Spinal cord (tissue), 10 donors: ENCODE results near the gene CYTH4. TPM values are rescaled to one million over a fixed set of nuclear protein-coding genes. Genes with fewer than 3 reads are reported as not detected.

Experiments used
- DNase-seq, 6 donors: peaks; one replicate each; pipeline versions ENCODE4 v3.0.0 to v3.0.0-alpha.2; 2013 to 2015; ENCODE audit warnings: low spot score in 6 of 6, low read depth in 4 of 6
- H3K27ac ChIP-seq: one replicate; pipeline ENCODE4 v1.5.1; 2013; ENCODE audit warnings: low read depth, low read length, control low read depth
- H3K27me3 ChIP-seq: one replicate; pipeline ENCODE4 v1.6.1; 2013; ENCODE audit warnings: low read length; ENCODE audit not compliant: control insufficient read depth, insufficient read depth
- H3K36me3 ChIP-seq: one replicate; pipeline ENCODE4 v1.6.1; 2013; ENCODE audit warnings: low read length; ENCODE audit not compliant: control insufficient read depth, insufficient read depth
- H3K4me1 ChIP-seq: one replicate; pipeline ENCODE4 v1.6.1; 2013; ENCODE audit warnings: low read length; ENCODE audit not compliant: control insufficient read depth, insufficient read depth
- H3K4me3 ChIP-seq: one replicate; pipeline ENCODE4 v1.5.1; 2013; ENCODE audit warnings: low read depth, low read length, control low read depth
- H3K9me3 ChIP-seq: one replicate; pipeline ENCODE4 v1.6.1; 2013; ENCODE audit warnings: low read length; ENCODE audit not compliant: control insufficient read depth, insufficient read depth
- WGBS: methylation state at CpG from one replicate; pipeline ENCODE4 v1.1.5; 2013; ENCODE audit warnings: missing lambda C conversion rate; ENCODE audit not compliant: insufficient coverage; 5-methylcytosine and 5-hydroxymethylcytosine counted together
- polyA plus RNA-seq, 2 donors: library from polyadenylated mRNA; unstranded; fragments of 120-200 nt; gene quantifications; one replicate each; pipeline ENCODE4 v1.2.1, GENCODE V29; 2013; ENCODE audit not compliant: insufficient read length in 2 of 2
- total RNA-seq, 2 donors: library from RNA; depleted of rRNA in 1 of 2; stranded (reverse); fragments of 120-200 nt in 1 of 2; fragments of >200 nt in 1 of 2; gene quantifications; one replicate each; pipeline versions ENCODE4 v1.2.3 to v1.2.4, GENCODE V29; 2013 to 2014
- donor health status: healthy.

CYTH4 gene
- total and polyA plus RNA-seq, 4 donors, result 5.8 to 9.4 (median 7.9) TPM

DNA sequence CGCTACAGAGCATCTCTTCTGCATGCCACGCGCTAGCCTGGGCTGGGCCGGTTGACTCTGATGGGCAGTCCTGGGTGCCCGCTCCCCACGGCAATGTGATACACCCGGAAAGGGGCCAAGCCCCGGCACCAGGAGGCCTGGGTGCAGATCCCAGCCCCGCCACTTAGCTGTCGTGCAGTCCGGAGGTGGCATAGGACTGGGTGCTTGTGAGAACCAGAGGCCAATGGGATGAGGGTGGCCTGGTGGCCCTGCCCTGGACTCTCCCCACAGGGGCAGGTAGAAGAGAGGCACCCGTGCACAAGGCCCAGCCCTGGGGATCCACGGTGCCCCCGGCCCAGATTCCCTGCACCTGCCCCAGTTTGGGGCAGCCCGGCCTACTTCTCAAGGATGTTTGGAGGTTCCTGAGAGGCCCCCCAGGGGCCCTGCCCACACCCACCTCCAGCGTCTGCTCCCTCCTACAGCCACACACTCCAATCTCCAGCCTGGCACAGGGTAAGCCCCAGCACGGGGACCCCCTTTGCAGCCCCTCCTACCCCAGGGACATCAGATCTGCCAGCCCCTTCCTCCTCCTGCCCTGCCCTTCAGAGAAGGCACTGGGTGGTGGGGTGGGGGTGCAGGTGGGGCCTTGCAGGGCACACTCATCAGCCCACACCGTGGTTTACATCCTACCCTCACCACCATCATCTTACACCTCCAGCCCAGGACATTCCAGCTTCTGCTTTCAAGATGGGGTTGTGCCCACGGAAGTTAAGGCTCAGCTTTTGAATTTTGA lies 66.9 kb downstream of the CYTH4 start:
- H3K9me3 ChIP-seq, result no peaks in the 10 kb centered on the region
- H3K4me1 ChIP-seq, result peaks cover 21% of the 10 kb centered on the region
- no peaks in the 10 kb centered on the region for H3K36me3 ChIP-seq
- H3K27me3 ChIP-seq, result no peaks in the 10 kb centered on the region
- DNase-seq, result no peak
- no peak overlapping the region for H3K4me3 ChIP-seq
- H3K27ac ChIP-seq, result no peak overlapping the region
- 94% methylated on average over 16 of the region's 19 CpGs for WGBS

DNA sequence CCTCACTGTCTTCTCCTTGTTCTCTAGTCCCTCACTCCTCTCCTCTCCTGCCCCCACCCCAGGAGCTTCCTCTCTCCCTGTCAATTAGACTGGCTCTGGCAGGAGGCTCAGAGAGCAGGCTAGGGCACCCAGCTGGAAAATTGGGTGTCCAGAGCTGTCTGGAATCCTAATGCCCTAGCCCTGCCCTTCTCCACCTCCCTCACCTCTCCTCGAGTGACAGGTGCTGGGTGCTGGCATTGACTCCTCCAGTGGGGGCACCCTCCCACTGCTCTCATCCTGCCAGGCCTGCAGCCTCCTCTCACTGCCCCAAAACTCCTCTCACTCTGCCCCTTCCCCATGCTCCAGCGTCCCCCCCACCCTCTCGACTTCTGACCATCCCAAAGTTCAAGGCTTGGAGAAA lies 68.9 kb downstream of the CYTH4 start:
- 42% methylated on average over 2 of the region's 3 CpGs for WGBS
- Histone ChIP-seq H3K4me1 (peaks cover 12% of the 10 kb centered on the region), H3K27me3 (no peaks in the 10 kb centered on the region), H3K36me3 (peaks cover 2% of the 10 kb centered on the region), H3K27ac (no peak overlapping the region), H3K4me3 (no peak overlapping the region), H3K9me3 (no peaks in the 10 kb centered on the region)
- DNase-seq, result no peak

DNA sequence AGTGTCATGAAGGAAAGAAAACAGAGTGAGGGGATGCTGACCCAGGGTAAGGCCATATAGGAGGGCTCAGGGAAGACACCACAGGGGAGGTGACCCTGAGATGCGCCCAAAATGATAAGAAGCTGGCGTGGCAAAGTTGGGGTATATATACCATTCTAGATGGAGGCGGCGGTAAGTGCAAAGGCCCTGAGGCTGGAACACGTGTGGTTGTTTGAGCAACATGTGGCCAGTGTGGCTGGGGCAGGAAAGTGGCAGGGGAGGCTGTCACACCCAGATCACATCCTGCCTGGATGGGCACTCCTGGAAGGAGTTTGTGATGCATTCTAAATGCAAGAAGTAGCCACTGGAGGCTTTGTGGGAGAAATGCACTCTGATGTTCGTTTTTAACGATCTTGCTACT lies 70.2 kb downstream of the CYTH4 start:
- H3K4me1 ChIP-seq, result peaks cover 9% of the 10 kb centered on the region
- no peak overlapping the region for H3K4me3 ChIP-seq
- H3K36me3 ChIP-seq, result peaks cover 2% of the 10 kb centered on the region
- no peaks in the 10 kb centered on the region for H3K27me3 ChIP-seq
- no peak for DNase-seq
- H3K27ac ChIP-seq, result no peak overlapping the region
- WGBS, result 87% methylated on average over 7 of the region's 7 CpGs
- H3K9me3 ChIP-seq, result no peaks in the 10 kb centered on the region

DNA sequence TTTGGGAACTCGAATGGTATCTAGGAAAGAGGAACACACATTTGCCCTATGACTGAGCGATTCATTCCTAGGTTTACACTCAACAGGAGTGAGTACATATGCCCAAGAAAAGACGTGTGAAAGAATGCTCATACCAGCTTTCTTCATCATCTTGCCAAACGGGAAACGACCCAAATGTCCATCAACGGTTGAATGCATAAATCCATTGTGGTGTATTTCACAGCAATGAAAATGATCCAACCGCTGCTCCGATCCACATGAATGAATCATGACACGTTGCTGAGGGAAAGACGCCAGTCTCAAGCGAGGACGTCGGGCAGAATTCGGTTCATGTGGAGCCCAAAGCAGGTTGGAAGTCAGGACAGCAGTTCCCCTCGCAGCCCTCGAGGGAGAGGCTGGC lies 71.5 kb downstream of the CYTH4 start:
- Histone ChIP-seq H3K4me3 (no peak overlapping the region), H3K9me3 (no peaks in the 10 kb centered on the region), H3K4me1 (peaks cover 9% of the 10 kb centered on the region), H3K27me3 (no peaks in the 10 kb centered on the region), H3K36me3 (peaks cover 6% of the 10 kb centered on the region), H3K27ac (no peak overlapping the region)
- 67% methylated on average over 16 of the region's 16 CpGs for WGBS
- DNase-seq, result peak in 2 of 6 donors; percentile 67 to 92

DNA sequence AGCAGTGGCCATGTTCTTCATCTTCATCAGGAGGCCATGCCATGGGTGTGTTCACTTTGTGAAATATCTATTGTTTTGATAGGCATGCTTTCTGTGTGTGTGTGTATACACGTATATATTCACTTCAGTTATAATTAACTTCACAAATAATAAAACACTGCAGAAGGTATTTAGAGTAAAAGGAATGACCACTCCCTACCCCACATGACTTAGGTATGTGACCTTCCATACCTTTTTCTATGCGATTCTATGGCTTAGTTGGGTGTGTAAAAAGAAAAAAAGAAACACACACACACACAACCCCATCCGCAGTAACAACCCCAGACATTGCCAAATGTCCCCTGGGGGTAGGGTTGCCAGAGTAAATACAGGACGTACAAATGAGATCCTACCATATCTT lies 72.0 kb downstream of the CYTH4 start:
- no CpG with 5 or more reads among the region's 4 CpGs for WGBS
- H3K4me3 ChIP-seq, result no peak overlapping the region
- no peaks in the 10 kb centered on the region for H3K27me3 ChIP-seq
- no peak overlapping the region for H3K27ac ChIP-seq
- peaks cover 6% of the 10 kb centered on the region for H3K36me3 ChIP-seq
- no peak for DNase-seq
- peaks cover 9% of the 10 kb centered on the region for H3K4me1 ChIP-seq
- H3K9me3 ChIP-seq, result no peaks in the 10 kb centered on the region

DNA sequence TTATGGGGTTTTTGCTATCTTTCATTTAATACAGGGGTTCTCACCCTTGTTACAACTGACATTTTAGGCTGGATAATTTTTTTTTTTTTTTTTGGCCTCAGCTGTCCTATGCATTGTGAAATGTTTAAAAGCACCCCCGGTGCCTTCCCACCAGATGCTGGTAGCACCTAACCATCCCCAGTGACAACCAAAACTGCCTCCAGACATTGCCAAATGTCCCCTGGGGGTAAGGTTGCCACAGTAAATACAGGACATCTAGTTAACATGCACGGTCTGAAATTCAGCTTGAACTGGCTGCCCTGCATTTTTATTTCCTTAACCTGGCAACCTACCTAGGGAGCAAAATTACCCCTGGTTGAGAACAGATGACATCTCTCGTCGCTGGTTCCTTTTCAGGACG lies 72.4 kb downstream of the CYTH4 start:
- 49% methylated on average over 4 of the region's 5 CpGs for WGBS
- no peaks in the 10 kb centered on the region for H3K27me3 ChIP-seq
- peaks cover 9% of the 10 kb centered on the region for H3K4me1 ChIP-seq
- H3K27ac ChIP-seq, result no peak overlapping the region
- peaks cover 6% of the 10 kb centered on the region for H3K36me3 ChIP-seq
- no peak overlapping the region for H3K4me3 ChIP-seq
- H3K9me3 ChIP-seq, result no peaks in the 10 kb centered on the region
- DNase-seq, result no peak

DNA sequence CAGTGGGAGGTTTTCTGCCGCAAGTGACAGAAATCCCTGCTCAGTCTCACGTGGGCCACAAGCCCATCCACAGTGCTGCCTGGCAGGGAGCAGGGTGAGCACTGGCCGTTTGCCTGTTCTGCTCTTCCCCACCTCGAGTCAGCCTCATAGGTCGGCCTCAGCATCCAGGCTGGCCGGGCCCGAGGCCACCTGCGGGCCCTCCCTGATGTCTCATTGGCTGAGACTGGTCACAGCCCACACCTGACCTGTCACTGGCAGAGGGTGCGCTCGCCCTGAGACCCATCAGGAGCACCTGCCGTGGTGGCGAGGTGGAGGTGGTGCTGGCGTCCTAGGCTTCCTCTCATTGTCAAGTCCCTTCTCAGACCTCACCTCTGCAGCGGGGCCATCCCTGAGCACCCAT lies 72.9 kb downstream of the CYTH4 start:
- Histone ChIP-seq H3K4me3 (no peak overlapping the region), H3K4me1 (peaks cover 9% of the 10 kb centered on the region), H3K9me3 (no peaks in the 10 kb centered on the region), H3K27ac (no peak overlapping the region), H3K27me3 (no peaks in the 10 kb centered on the region), H3K36me3 (peaks cover 6% of the 10 kb centered on the region)
- WGBS, result 79% methylated on average over 14 of the region's 14 CpGs
- no peak for DNase-seq

DNA sequence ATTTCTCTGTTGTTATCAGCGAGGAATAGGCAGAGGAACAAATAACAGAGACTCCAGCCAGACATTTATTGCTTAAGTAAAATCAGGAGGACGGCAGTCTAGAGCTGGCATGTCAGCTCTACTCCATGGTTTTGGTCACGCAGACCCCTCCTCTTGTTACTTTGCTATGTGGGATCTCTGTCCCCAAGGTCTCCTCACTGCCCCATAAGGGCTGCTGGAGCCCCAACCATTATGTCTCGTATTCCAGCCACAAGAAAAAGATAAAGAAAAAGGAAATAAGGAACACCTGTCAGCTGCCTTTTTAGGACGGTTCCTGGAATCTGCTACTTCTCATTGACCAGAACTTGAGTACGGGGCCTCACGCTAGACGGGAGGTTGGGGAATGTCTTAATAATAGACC lies 74.6 kb downstream of the CYTH4 start:
- H3K27me3 ChIP-seq, result no peaks in the 10 kb centered on the region
- H3K4me1 ChIP-seq, result no peaks in the 10 kb centered on the region
- H3K9me3 ChIP-seq, result no peaks in the 10 kb centered on the region
- no peak overlapping the region for H3K4me3 ChIP-seq
- WGBS, result 70% methylated on average over 5 of the region's 8 CpGs
- no peak for DNase-seq
- peaks cover 6% of the 10 kb centered on the region for H3K36me3 ChIP-seq
- no peak overlapping the region for H3K27ac ChIP-seq

DNA sequence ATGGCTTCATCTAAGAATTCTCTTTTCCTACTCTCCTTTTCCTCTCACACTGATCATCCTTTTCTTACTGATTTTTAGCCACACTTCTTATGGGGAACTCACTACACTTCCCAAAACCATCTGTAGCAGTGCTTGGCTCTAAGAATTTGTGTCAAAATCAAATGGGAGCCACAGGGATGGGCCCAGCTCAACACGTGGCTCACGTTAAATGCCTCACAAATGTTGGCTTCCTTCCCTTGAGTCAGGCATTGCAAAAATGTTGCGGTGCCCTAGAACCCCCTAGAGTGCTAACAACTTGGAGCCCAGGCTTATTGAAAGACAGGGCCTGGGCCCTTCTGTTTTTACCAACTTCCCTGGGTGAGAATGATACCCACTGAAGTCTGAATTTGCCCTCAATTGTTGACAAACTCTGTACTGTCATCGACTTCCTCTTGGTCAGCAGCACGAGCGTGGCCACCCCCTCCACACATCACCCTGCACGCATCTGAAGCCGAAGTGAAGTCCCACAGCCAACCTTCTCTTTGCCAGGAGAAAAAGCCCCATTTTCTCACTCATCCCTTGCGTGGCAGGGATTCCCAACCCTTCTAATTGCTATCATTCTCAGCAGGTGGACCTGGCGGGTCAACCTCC lies 75.3 kb downstream of the CYTH4 start:
- H3K27ac ChIP-seq, result no peak overlapping the region
- no peaks in the 10 kb centered on the region for H3K27me3 ChIP-seq
- peak in 1 of 6 donors; percentile 56 for DNase-seq
- H3K9me3 ChIP-seq, result no peaks in the 10 kb centered on the region
- H3K36me3 ChIP-seq, result peaks cover 6% of the 10 kb centered on the region
- no peaks in the 10 kb centered on the region for H3K4me1 ChIP-seq
- 86% methylated on average over 10 of the region's 10 CpGs for WGBS
- H3K4me3 ChIP-seq, result no peak overlapping the region

DNA sequence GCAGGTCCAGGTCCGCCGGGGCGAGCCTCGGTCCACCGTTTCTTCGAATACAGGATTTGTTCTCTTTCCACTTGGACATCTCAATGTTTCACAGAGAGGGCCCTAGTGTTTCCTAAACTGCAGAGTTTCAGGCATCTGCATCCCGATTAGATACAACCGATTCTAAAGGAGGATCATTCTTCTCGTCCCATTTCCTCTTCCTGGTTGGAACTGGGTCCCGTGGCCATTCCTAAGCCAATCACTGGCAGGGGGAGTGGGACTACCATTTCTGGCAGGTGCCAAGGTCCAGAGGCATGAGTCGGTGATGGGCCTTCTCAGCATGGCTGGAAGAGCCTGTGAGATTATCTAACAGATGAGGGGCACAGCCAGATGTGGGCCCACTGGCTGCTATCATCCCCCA lies 76.1 kb downstream of the CYTH4 start:
- WGBS, result 94% methylated on average over 11 of the region's 11 CpGs
- DNase-seq, result no peak
- Histone ChIP-seq H3K4me3 (no peak overlapping the region), H3K4me1 (peaks cover 2% of the 10 kb centered on the region), H3K27me3 (no peaks in the 10 kb centered on the region), H3K9me3 (no peaks in the 10 kb centered on the region), H3K27ac (no peak overlapping the region), H3K36me3 (peaks cover 6% of the 10 kb centered on the region)
